AG09319 (cell line): ENCODE data around the gene SPIRE1.
"Not testable (repeated sequence)": the region's sequence is repeated elsewhere in the genome, so short reads cannot be mapped to it uniquely, and the experiment has no call there.

Source experiments
- DNase-seq: peaks from one replicate; pipeline ENCODE4 v3.0.0-alpha.2; 2010; ENCODE audit warnings: low read depth; ENCODE audit errors: extremely low read depth
- TF ChIP-seq, protein P1 (sequence below): IDR thresholded peaks from 2 replicates; pipeline ENCODE4 v1.5.1; 2011; ENCODE audit warnings: low read depth, mild to moderate bottlenecking, inconsistent platforms, low read length, moderate library complexity

Gene SPIRE1

GRCh38 chr18:12564378-12564777, 93.5 kb downstream of the SPIRE1 start:
- TF ChIP-seq, protein P1, sequence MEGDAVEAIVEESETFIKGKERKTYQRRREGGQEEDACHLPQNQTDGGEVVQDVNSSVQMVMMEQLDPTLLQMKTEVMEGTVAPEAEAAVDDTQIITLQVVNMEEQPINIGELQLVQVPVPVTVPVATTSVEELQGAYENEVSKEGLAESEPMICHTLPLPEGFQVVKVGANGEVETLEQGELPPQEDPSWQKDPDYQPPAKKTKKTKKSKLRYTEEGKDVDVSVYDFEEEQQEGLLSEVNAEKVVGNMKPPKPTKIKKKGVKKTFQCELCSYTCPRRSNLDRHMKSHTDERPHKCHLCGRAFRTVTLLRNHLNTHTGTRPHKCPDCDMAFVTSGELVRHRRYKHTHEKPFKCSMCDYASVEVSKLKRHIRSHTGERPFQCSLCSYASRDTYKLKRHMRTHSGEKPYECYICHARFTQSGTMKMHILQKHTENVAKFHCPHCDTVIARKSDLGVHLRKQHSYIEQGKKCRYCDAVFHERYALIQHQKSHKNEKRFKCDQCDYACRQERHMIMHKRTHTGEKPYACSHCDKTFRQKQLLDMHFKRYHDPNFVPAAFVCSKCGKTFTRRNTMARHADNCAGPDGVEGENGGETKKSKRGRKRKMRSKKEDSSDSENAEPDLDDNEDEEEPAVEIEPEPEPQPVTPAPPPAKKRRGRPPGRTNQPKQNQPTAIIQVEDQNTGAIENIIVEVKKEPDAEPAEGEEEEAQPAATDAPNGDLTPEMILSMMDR: no peak
- no peak for DNase-seq

DNA sequence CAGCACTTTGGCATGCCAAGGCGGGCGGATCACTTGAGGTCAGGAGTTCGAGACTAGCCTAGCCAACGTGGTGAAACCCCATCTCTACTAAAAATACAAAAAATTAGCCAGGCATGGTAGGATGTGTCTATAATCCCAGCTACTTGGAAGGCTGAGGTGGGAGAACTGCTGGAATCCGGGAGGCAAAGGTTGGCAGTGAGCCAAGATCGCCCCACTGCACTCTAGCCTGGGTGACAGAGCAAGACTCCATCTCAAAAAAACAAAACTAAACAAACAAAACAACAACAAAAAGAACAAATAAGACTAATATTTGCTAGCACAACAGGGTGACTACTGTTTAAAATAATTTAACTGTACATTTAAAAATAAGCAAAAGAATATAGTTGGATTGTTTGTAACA, 97.3 kb downstream of the SPIRE1 start:
- not testable (repeated sequence) for DNase-seq

- TF ChIP-seq, protein P1: no peak
- DNase-seq: no peak
Measured at GRCh38 chr18:12559319-12559718, 98.6 kb downstream of the SPIRE1 start.

DNA sequence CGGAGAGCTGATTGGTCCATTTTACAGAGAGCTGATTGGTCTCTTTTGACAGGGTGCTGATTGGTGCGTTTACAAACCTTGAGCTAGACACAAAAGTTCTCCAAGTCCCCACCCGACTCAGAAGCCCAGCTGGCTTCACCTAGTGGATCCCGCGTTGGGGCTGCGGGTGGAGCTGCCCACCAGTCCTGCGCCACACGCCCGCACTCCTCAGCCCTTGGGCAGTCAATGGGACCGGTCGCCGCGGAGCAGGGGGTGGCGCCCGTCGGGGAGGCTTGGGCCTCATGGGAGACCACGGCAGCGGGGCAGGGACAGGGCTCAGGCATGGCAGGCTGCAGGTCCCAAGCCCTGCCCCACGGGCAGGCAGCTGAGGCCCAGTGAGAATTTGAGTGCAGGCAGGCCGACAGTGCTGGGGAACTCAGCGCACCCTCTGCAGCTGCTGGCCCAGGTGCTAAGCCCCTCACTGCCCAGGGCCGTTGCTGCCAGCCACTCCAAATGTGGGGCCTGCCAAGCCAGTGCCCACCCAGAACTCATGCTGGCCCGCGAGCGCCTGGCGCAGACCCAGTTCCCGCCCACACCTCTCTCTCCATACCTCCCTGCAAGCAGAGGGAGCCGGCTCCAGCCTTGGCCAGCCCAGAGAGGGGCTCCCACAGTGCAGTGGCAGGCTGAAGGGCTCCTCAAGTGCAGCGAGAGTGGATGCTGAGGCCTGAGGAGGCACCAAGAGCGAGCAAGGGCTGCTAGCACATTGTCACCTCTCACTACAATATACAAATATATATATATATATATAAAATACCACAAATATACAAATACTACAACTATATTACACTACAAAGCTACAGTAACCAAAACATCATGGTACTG, 100.7 kb downstream of the SPIRE1 start:
- TF ChIP-seq, protein P1: no peak
- DNase-seq: no peak

DNA sequence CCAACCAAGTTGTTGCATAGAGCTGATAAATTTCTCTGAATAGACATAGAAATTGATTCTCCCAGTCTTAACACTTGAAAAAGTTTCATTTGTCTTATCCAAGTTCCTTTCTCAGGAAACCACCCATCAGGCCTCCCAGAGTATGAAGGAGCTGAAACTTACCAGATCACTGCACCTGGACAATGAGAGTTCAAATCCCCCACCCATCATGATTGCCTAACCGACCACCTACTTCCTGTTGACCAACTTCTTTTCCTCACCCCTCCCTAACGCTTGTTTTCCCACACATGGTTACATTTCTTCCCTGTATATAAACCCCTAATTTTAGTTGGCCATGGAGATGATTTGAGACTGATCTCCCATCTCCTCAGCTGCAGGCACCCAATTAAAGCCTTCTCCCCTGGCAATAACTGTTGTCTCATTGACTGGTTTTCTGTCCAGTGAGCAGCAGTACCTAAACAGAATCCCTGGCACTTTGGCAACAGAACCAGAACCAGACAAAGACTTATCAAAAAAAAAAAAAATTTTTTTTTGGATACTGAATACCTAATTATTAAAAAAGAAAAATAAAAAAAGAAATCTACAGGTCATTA, 103.0 kb downstream of the SPIRE1 start:
- no peak for DNase-seq
- TF ChIP-seq, protein P1: no peak

DNA sequence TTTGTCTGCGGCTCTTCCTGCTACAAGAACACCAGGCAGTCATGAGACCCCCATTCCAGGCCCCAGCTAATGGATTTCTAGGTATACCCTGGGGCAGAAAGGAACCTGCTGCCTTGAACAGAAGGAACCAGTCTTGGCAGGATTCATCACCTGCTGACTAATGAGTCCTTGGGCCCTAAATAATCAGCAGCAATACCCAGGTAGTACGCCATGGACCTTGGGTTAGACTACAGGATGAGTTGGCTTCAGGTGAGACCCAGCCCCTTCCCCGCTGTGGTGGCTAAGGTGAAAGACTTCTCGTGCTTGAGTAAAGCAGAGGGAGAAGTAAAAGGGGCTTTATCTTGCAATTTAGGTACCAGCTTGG, 105.0 kb downstream of the SPIRE1 start:
- no peak for DNase-seq
- TF ChIP-seq, protein P1: no peak

DNA sequence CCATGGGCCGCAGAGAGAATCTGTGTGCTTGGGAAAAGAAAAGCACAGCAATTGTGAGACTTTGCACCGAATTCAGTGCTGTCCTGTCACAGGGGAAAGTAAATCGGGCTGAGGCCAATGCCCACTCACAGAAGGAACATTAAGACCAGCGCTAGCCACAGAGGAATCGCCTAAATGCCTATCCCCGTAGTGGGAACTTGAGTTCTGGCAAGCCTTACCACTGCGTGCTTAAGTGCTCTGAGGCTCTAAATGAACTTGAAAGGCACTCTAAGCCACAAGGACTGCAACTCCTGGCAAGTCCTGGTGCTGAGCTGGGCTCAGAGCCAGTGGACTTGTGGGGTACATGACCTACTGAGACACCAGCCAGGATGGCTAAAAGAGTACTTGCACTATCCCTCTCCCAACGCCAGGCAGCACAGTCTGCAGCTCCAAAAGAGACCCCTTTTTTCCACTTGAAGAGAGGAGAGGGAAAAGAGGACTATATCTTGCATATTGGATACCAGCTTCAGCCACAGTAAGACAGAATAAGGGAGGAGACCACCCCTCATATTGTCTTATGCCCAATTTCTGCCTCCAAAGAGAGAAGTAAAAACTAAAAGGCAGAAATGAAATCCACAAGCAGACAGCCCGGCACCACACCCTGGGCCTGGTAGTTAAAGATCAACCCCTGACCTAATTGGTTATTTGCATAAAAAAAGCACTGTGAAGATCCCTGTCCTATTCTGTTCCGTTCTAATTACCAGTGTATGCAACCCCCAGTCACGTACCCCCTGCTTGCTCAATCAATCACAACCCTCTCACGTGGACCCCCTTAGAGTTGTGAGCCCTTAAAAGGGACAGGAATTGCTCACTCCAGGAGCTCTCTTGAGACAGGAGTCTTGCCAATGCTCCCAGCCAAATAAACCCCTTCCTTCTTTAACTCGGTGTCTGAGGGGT, 105.7 kb downstream of the SPIRE1 start:
- DNase-seq: not testable (repeated sequence)

GRCh38 chr18:12551466-12551865, 106.4 kb downstream of the SPIRE1 start:
- DNase-seq: not testable (repeated sequence)
